Memory B cell (primary cell): ENCODE measurements around the gene LRRC57.
A peak's percentile ranks its signal among the peaks of the same experiment; 100 is the strongest.

Experiments
- ATAC-seq: fragments of 150-1000 bp; cut with Tn5 transposase; 2 replicates; pipeline ENCODE4 v1.10.0; 2021; ENCODE audit warnings: low read depth, mild to moderate bottlenecking, moderate library complexity
- DNase-seq, 2 donors: peaks; one replicate each; pipeline ENCODE4 v3.0.0; 2022; ENCODE audit warnings: low spot score in 2 of 2
- H3K27ac Mint-ChIP-seq: one replicate; pipeline ENCODE4 v1.8.0; 2022; ENCODE audit warnings: mild to moderate bottlenecking, moderate library complexity, mixed read lengths
- H3K27me3 Mint-ChIP-seq: one replicate; pipeline ENCODE4 v1.8.0; 2022; ENCODE audit warnings: mixed read lengths
- H3K36me3 Mint-ChIP-seq: one replicate; pipeline ENCODE4 v1.8.0; 2022; ENCODE audit warnings: mild to moderate bottlenecking, mixed read lengths
- H3K4me1 Mint-ChIP-seq: one replicate; pipeline ENCODE4 v1.8.0; 2022; ENCODE audit warnings: mixed read lengths
- H3K4me3 Mint-ChIP-seq: one replicate; pipeline ENCODE4 v1.8.0; 2022; ENCODE audit warnings: mild to moderate bottlenecking, moderate library complexity, mixed read lengths
- H3K9me3 Mint-ChIP-seq: one replicate; pipeline ENCODE4 v1.8.0; 2022; ENCODE audit warnings: mixed read lengths

Gene LRRC57

GRCh38 chr15:42511007-42511391 is 37.6 kb downstream of the LRRC57 start:
- DNase-seq (no peak), ATAC-seq (no peak)
- Mint-ChIP-seq H3K4me1 (peaks cover 9% of the 10 kb centered on the region), H3K4me3 (no peak overlapping the region), H3K27ac (peak overlapping the region; percentile 45), H3K9me3 (no peaks in the 10 kb centered on the region), H3K27me3 (no peaks in the 10 kb centered on the region), H3K36me3 (peaks cover 19% of the 10 kb centered on the region)

DNA sequence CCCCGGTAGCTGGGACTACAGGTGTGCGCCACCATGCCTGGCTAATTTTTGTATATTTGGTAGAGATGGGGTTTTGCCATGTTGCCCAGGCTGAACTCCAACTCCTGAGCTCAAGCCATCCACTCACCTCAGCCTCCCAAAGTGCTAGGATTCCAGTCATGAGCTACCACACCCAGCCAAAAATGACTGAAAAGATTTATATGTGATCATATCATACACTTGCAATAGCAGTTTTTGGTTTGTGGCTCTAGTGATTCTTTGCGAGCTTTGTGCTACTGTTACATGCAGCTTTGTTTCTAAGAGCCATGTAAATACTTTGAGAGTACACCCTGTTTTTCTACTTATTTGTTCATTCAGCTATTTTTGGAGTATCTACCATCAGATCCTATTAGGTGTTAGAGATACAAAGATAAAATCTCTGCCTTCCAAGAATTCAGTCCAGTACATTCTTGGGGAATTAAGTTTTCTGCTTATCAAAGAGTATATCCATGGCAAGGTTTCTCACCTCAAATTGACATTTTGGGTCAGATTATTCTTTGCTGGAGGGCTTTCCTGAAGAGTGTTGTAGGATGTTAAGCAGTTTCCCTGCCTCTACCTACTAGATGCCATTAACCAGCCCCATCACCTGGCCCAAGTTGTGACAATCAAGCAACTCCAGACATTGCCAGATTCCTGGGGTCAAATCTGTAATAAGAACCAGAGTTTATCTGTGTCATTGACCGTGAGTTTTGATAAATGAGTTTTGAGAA is 38.2 kb downstream of the LRRC57 start:
- H3K9me3 Mint-ChIP-seq: no peaks in the 10 kb centered on the region
- H3K27ac Mint-ChIP-seq: no peak overlapping the region

DNA sequence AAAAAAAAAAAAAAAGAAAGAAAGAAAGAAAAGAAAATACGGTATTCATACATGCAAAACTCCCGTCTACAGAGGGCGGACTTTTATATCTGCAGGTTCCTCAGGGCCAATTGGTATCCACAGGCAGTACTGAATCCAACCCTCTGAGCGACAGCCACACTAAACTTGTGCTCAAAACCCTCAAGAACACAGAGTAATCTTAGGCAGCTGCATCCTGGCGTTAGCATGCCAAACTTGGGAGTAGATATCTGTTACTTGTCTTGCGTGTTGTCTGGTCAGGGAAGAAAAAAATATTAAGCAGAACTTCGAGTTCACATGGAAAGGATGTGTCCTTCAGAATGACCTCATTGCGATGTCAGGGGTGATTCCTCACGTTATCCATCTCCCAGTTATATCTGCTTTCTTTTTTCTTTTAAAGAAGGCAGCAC is 40.3 kb downstream of the LRRC57 start:
- Mint-ChIP-seq H3K4me3 (no peak overlapping the region), H3K9me3 (no peaks in the 10 kb centered on the region), H3K4me1 (peaks cover 25% of the 10 kb centered on the region), H3K27ac (no peak overlapping the region), H3K36me3 (peaks cover 4% of the 10 kb centered on the region), H3K27me3 (no peaks in the 10 kb centered on the region)
- ATAC-seq: no peak
- DNase-seq: no peak

More for the DNA sequence above, 38.2 kb downstream of the LRRC57 start:
- DNase-seq: no peak
- peaks cover 14% of the 10 kb centered on the region for H3K36me3 Mint-ChIP-seq
- H3K4me1 Mint-ChIP-seq: peaks cover 12% of the 10 kb centered on the region
- H3K4me3 Mint-ChIP-seq: no peak overlapping the region
- no peak for ATAC-seq
- H3K27me3 Mint-ChIP-seq: no peaks in the 10 kb centered on the region

- peaks cover 2% of the 10 kb centered on the region for H3K36me3 Mint-ChIP-seq
- no peak overlapping the region for H3K27ac Mint-ChIP-seq
- peaks cover 30% of the 10 kb centered on the region for H3K4me1 Mint-ChIP-seq
- DNase-seq: no peak
- no peak for ATAC-seq
- no peaks in the 10 kb centered on the region for H3K27me3 Mint-ChIP-seq
- H3K4me3 Mint-ChIP-seq: no peak overlapping the region
- no peaks in the 10 kb centered on the region for H3K9me3 Mint-ChIP-seq
These were observed 41.1 kb downstream of the LRRC57 start for GRCh38 chr15:42507514-42507913.

- no peaks in the 10 kb centered on the region for H3K36me3 Mint-ChIP-seq
- H3K4me1 Mint-ChIP-seq: peaks cover 41% of the 10 kb centered on the region
- H3K4me3 Mint-ChIP-seq: peak overlapping the region; percentile 77
- ATAC-seq (peak; percentile 18), DNase-seq (no peak)
- H3K9me3 Mint-ChIP-seq: no peaks in the 10 kb centered on the region
- no peaks in the 10 kb centered on the region for H3K27me3 Mint-ChIP-seq
- peak overlapping the region; percentile 92 for H3K27ac Mint-ChIP-seq
These were observed 44.0 kb downstream of the LRRC57 start for GRCh38 chr15:42504631-42505030.

- ATAC-seq: peak; percentile 43
- Mint-ChIP-seq H3K27ac (peak overlapping the region; percentile 89), H3K4me3 (peak overlapping the region; percentile 49), H3K36me3 (no peaks in the 10 kb centered on the region), H3K9me3 (no peaks in the 10 kb centered on the region), H3K4me1 (peaks cover 42% of the 10 kb centered on the region), H3K27me3 (no peaks in the 10 kb centered on the region)
- DNase-seq: no peak
These were observed 44.8 kb downstream of the LRRC57 start for GRCh38 chr15:42503825-42504224.

DNA sequence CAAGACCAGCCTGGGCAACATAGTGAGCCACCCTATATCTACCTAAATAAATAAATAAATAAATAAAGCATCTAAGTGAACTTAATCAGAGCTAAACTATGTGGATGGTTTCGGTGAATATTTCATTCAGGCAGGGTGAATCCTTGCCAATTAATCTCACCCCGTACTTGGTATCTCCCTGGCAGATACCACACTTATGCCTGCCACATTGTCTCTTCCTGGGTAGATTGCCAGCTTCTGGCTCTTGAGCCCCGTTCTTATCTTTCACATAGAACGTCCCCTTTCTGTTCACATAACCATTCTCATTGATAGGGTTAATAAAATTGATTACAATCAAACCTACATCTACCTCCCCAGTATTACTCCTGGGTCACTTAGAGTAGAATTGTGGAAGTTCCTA is 46.1 kb downstream of the LRRC57 start:
- Mint-ChIP-seq H3K27ac (peak overlapping the region; percentile 89), H3K36me3 (peaks cover 3% of the 10 kb centered on the region), H3K27me3 (no peaks in the 10 kb centered on the region), H3K4me1 (peaks cover 47% of the 10 kb centered on the region), H3K4me3 (no peak overlapping the region), H3K9me3 (no peaks in the 10 kb centered on the region)
- DNase-seq (no peak), ATAC-seq (no peak)

DNA sequence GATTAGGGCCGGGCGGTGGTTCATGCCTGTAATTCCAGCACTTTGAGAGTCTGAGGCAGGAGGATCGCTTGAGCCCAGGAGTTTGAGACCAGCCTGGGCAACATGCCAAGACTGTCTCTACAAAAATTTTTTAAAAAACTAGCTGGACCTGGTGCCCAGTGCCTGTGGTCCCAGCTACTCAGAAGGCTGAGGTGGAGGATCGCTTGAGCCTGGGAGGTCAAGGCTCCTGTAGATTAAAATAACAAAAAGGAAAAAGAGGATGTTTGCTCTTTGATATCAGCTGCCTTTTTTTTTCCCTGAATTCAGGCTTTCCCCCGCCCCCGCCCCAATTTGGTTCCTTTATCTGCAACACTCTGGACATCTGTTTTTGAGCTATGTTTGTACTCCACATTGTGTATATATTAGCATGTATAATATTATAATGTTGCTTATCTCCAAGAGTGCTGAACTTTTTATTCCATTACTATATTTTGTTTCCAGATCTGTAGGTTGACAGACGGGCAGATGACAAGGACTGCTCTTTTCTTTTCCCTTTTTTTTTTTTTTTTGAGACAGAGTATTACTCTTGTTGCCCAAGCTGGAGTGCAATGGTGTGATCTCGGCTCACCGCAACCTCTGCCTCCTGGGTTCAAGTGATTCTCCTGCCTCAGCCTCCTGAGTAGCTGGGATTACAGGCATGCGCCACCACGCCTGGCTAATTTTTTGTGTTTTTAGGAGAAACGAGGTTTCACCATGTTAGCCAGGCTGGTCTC is 48.6 kb downstream of the LRRC57 start:
- ATAC-seq (no peak), DNase-seq (no peak)
- no peaks in the 10 kb centered on the region for H3K27me3 Mint-ChIP-seq
- peaks cover 4% of the 10 kb centered on the region for H3K36me3 Mint-ChIP-seq
- H3K4me1 Mint-ChIP-seq: peaks cover 55% of the 10 kb centered on the region
- H3K27ac Mint-ChIP-seq: peak overlapping the region; percentile 87
- no peaks in the 10 kb centered on the region for H3K9me3 Mint-ChIP-seq
- peak overlapping the region; percentile 14 for H3K4me3 Mint-ChIP-seq

- H3K36me3 Mint-ChIP-seq: peaks cover 4% of the 10 kb centered on the region
- peak overlapping the region; percentile 87 for H3K27ac Mint-ChIP-seq
- peaks cover 54% of the 10 kb centered on the region for H3K4me1 Mint-ChIP-seq
- DNase-seq: no peak
- H3K4me3 Mint-ChIP-seq: peak overlapping the region; percentile 36
- H3K27me3 Mint-ChIP-seq: no peaks in the 10 kb centered on the region
- no peaks in the 10 kb centered on the region for H3K9me3 Mint-ChIP-seq
- no peak for ATAC-seq
These were observed 50.2 kb downstream of the LRRC57 start for GRCh38 chr15:42498212-42499068.

DNA sequence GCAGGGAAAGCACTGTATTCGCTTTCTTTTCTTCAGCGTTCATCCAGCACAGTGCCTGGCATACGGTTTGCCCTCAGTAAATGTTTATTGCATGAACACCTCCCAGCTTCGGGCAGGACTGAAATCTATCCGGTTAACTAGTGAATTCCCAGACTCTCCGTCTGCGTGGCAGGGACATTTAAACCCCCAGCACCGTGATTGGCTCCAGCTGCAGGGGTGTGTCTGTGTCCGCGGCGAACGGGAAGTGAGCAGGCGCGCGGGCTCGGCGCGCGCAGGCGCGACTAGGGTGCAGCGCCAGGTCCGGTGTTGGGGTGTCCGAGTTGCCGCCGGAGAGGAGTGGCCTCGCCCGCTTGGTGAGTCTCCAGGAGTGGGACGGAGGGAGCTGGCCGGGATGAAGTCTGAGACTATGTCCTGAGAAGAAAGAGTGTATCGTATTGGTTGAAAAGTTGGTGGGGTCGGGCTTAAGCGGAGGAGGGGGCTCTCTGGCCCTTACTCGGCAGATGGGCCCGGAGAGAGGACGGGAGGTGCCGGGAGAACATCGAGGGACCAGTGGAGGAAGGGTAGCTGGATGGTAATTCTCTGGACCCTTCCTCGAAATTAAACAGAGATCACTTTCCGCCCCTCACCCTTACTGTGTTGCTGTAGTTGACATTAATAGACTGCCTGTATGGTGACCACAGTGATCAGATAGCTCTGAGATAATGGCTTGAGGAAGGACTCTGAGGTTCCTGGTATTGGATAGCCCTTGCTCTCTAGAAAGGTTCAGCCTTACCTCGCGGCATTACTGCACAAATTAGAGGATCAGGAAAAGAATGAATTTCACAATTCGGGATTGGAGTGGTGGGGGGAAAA is 53.0 kb downstream of the LRRC57 start, which contains the start of gene SNAP23:
TSS of gene SNAP23 (plus strand) at position 274 of the 852 bp plus-strand sequence. CDS start 16,213 bp downstream, outside the sequence.
- H3K36me3 Mint-ChIP-seq: peaks cover 4% of the 10 kb centered on the region
- ATAC-seq (peak; percentile 85), DNase-seq (peak; percentile 64 to 71)
- H3K27ac Mint-ChIP-seq: peak within 1 kb of the TSS; percentile 92
- peak within 1 kb of the TSS; percentile 99 for H3K4me3 Mint-ChIP-seq
- peaks cover 47% of the 10 kb centered on the region for H3K4me1 Mint-ChIP-seq
- no peaks in the 10 kb centered on the region for H3K27me3 Mint-ChIP-seq
- H3K9me3 Mint-ChIP-seq: no peaks in the 10 kb centered on the region

- H3K27me3 Mint-ChIP-seq: no peaks in the 10 kb centered on the region
- no peak for ATAC-seq
- peaks cover 40% of the 10 kb centered on the region for H3K4me1 Mint-ChIP-seq
These were observed 53.6 kb downstream of the LRRC57 start for GRCh38 chr15:42494998-42495360.

GRCh38 chr15:42493679-42494078 is 54.9 kb downstream of the LRRC57 start:
- no peaks in the 10 kb centered on the region for H3K27me3 Mint-ChIP-seq
- no peaks in the 10 kb centered on the region for H3K9me3 Mint-ChIP-seq
- DNase-seq (no peak), ATAC-seq (no peak)
- peak overlapping the region; percentile 69 for H3K4me3 Mint-ChIP-seq
- H3K27ac Mint-ChIP-seq: peak overlapping the region; percentile 72
- H3K36me3 Mint-ChIP-seq: peaks cover 4% of the 10 kb centered on the region
- H3K4me1 Mint-ChIP-seq: peaks cover 37% of the 10 kb centered on the region

More at GRCh38 chr15:42494998-42495360, 53.6 kb downstream of the LRRC57 start:
- H3K9me3 Mint-ChIP-seq: no peaks in the 10 kb centered on the region
- DNase-seq: no peak
- H3K27ac Mint-ChIP-seq: peak overlapping the region; percentile 92
- peak overlapping the region; percentile 99 for H3K4me3 Mint-ChIP-seq
- peaks cover 4% of the 10 kb centered on the region for H3K36me3 Mint-ChIP-seq
